ENCODE data around the gene IKZF2.

IKZF2 gene

DNA sequence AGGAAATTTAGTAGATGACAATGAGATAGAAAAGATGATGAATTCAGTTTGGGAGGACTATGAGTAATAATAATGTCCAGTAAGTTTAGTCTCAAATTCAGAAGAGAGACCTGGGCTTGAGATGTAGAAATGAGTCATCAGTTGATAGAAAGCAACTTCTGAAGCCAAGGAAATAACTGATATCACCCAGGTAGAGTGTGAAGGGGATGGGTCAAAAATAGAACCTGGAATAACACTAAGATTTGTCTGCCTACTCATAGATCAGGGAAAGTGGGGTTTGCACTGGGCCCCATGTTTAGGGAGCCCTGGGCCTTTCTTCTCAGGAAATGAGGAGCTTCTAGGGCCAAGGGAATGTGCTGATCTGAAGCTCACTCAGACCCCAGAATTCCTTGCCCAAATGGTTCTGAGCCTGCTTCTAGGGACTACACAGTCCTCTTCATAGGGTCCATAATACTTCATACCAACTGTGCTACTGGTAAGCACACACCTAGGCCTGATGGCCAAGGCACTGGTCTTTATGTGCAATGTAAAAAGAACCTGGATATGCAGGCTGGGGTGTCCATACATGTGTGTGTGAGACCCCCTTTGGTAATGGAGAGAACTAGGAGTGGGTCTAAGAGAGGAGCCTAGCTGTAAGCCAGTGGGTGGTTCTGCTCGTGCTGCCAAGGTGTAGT, 141.2 kb downstream of the IKZF2 start:
- no peak for TF ChIP-seq CTCF (conservative IDR thresholded peaks at IDR 0.05)

DNA sequence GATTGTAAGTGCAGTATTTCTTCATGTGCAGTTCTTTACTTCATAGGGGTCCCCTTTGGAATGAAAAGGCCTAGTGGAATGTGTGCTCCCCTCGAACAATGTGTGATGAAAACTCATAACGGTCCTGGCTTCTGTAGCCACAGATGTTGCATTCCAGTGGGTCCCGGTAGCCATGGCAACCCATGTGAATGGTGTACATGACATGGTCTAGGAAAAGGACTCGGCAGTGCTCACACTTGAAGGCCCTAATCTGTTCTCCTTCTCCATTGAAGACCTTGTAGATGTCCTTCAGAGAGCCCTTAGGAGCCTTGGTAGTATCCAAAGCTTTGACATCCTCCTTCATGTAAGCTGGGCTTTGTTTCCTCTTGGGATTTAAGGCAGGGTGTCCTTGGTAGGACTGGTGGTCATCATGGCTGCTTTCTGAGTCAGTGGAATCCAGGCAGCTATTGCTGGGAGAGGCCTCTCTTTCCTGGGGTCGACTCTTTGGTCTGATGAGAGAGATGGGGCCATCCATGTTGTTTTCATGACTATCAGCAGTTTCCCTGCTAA, 144.0 kb downstream of the IKZF2 start:
- no peak for TF ChIP-seq CTCF (conservative IDR thresholded peaks at IDR 0.05)
- H3K27ac ChIP-seq = no peak overlapping the region

More for the DNA sequence above, 141.2 kb downstream of the IKZF2 start:
- no peak overlapping the region for H3K27ac ChIP-seq

DNA sequence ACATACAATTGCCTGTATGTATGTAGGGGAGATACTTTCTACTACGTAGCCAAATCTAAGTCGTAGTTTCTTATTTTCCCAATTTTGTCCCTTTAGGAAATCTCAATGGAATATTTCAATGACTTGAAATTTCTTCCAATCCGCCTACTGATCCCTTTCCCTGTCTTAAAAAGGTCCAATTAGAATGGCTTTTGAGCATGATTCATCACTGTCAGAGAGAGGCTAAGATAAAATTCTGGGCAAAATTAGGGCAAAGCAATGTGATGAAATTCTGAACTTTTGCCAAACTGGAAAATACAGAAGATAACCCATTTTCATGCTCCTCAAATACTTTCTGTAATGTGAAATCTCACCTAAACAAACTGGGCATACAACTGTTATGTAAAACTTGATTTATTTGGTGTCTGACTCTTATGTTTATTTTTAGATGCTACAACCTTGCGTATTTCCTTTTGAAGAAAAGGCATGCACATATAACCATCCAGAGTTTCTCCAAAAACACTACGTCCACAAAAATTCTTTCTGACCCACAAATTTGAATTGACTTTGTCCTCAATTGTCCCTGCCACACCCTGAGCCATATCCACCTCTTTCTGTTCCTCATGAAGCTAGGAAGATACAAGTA, 147.1 kb downstream of the IKZF2 start:
- no peak overlapping the region for H3K27ac ChIP-seq
- TF ChIP-seq CTCF (conservative IDR thresholded peaks at IDR 0.05) = no peak

- no peak for TF ChIP-seq CTCF (conservative IDR thresholded peaks at IDR 0.05)
- no peak overlapping the region for H3K27ac ChIP-seq
Measured at GRCh38 chr2:213002383-213002782, 149.0 kb downstream of the IKZF2 start.

DNA sequence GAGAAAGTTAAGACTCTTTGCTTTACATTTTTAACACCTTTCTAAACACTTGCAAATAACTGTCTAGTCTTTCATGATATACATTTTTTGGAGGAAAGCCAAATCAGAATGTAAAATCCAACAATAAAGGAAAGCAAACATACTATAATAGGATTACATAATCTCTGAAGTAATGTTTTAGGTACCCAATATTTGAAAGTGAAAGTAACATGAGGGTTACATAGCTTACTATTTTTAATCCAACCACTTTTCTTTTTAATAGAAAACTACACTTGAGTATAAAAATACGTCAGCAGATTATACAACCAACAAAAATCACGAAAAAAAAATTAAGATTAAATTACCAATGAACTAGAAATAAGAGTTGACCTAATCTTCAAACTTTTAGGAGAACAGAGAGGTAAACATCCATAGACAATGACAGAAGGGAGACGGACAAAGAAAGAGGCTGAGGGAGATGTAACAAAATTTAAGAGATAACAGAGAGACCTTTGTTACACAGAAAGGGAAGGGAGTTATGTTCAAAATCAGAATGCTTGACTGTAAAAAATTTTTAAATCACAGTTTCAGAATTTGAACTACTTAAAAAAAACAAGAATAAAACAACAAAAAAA, 150.0 kb downstream of the IKZF2 start:
- TF ChIP-seq CTCF (conservative IDR thresholded peaks at IDR 0.05) = no peak
- no peak overlapping the region for H3K27ac ChIP-seq

- no peak for TF ChIP-seq CTCF (conservative IDR thresholded peaks at IDR 0.05)
- no peak overlapping the region for H3K27ac ChIP-seq
Measured at GRCh38 chr2:212998626-212999359, 152.6 kb downstream of the IKZF2 start.

GRCh38 chr2:212997526-212998020, 153.8 kb downstream of the IKZF2 start:
- H3K27ac ChIP-seq = no peak overlapping the region
- no peak for TF ChIP-seq CTCF (conservative IDR thresholded peaks at IDR 0.05)
